Upper lobe of left lung (tissue), 4 donors: ENCODE results near the gene SH2B2.

ENCODE experiments used
- POLR2A ChIP-seq, 4 donors: fragments of 450-650 bp; IDR thresholded peaks; one replicate each; pipeline ENCODE4 v1.5.1; 2016 to 2017; ENCODE audit warnings: antibody characterized with exemption in 4 of 4, mild to moderate bottlenecking in 2 of 4
- TF ChIP-seq, protein P1 (sequence below), 6 experiments: fragments of 450-650 bp in 4 of 6; fragments of 200-600 bp in 2 of 6; sonication (generic) in 2 of 6; IDR thresholded peaks; one replicate each; pipeline ENCODE4 v1.5.1; 2016 to 2019; ENCODE audit warnings: antibody characterized with exemption in 6 of 6

DNA sequence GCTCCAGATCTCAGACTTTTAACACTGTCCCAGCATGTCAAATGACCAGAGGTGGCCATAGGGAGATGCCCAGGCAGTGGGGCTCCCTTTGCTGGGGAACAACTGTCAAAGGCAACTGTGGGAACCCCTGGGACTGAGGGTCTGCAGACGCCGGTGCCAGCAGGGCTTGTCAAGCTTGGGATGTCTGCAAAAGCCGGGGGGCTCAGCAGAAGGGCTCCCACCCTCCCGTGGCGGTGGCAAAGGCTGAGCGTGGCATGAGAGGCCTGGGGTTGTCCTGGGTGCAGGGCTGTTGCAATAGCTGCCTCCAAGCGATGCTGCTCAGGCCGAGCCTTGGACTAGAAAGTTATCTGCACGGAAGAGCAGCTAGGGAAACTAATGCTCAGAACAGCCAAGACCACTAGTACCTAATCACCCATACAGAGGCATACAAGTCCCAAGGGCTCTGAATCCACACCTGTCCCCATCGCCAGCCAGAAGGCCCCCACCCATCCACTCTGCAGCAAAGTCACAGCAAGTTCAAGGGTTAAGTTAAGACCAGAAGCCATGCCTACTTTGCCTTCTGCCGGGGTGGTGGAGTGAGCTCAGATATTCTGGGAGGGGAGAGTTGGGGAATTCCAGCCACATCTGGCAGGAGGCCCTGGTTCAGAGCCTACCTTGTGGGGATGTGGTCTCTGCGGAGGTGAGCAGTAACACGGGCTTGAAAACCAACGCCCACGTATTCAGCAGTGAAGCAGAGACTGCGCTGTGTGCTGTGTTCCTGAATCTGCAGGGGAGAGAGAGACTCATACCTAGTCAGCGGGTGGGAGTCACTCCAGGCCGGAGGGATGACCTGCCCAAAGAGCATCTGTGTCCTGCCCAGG is 4.6 kb downstream of the SH2B2 start:
- no peak for TF ChIP-seq POLR2A (IDR thresholded peaks at IDR 0.05)
- TF ChIP-seq, protein P1, sequence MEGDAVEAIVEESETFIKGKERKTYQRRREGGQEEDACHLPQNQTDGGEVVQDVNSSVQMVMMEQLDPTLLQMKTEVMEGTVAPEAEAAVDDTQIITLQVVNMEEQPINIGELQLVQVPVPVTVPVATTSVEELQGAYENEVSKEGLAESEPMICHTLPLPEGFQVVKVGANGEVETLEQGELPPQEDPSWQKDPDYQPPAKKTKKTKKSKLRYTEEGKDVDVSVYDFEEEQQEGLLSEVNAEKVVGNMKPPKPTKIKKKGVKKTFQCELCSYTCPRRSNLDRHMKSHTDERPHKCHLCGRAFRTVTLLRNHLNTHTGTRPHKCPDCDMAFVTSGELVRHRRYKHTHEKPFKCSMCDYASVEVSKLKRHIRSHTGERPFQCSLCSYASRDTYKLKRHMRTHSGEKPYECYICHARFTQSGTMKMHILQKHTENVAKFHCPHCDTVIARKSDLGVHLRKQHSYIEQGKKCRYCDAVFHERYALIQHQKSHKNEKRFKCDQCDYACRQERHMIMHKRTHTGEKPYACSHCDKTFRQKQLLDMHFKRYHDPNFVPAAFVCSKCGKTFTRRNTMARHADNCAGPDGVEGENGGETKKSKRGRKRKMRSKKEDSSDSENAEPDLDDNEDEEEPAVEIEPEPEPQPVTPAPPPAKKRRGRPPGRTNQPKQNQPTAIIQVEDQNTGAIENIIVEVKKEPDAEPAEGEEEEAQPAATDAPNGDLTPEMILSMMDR (IDR thresholded peaks at IDR 0.05): no peak
